ENCODE data around the gene SRC.

SRC gene

DNA sequence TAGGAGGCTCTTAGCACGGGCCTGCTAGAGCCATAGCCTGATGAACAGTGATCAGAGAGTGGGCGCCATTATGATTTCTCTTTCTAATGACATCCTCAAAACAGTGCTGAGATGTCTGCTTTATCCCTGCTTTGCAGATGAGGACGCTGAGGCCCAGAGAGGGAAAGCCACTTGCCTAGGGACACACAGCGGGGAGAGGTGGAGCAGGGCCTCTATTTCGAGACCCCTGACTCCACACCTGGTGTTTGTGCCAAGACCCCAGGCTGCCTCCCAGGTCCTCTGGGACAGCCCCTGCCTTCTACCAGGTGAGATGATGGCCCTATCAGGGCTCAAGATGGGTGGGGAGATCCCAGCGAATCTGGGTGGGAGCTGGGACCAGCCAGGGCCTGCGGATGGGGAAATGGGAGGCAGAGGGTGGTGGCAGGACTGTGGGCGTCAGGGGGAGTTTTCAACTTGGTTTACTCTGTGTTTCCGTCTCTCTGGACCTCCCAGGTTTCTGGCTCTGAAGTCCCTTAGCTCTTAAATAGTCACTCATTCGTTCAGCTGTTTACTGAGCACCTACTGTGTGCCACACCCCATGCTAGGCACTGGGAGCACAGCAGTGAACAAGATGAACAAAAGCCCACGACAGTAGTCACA, 36.7 kb downstream of the SRC start:
- DNase-seq (ENCODE audit: insufficient read length, low spot score) (no peak), FAIRE-seq (no peak)
- TF ChIP-seq, protein P1, sequence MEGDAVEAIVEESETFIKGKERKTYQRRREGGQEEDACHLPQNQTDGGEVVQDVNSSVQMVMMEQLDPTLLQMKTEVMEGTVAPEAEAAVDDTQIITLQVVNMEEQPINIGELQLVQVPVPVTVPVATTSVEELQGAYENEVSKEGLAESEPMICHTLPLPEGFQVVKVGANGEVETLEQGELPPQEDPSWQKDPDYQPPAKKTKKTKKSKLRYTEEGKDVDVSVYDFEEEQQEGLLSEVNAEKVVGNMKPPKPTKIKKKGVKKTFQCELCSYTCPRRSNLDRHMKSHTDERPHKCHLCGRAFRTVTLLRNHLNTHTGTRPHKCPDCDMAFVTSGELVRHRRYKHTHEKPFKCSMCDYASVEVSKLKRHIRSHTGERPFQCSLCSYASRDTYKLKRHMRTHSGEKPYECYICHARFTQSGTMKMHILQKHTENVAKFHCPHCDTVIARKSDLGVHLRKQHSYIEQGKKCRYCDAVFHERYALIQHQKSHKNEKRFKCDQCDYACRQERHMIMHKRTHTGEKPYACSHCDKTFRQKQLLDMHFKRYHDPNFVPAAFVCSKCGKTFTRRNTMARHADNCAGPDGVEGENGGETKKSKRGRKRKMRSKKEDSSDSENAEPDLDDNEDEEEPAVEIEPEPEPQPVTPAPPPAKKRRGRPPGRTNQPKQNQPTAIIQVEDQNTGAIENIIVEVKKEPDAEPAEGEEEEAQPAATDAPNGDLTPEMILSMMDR (IDR thresholded peaks at IDR 0.05; ENCODE audit: insufficient read depth, missing control alignments): no peak

DNA sequence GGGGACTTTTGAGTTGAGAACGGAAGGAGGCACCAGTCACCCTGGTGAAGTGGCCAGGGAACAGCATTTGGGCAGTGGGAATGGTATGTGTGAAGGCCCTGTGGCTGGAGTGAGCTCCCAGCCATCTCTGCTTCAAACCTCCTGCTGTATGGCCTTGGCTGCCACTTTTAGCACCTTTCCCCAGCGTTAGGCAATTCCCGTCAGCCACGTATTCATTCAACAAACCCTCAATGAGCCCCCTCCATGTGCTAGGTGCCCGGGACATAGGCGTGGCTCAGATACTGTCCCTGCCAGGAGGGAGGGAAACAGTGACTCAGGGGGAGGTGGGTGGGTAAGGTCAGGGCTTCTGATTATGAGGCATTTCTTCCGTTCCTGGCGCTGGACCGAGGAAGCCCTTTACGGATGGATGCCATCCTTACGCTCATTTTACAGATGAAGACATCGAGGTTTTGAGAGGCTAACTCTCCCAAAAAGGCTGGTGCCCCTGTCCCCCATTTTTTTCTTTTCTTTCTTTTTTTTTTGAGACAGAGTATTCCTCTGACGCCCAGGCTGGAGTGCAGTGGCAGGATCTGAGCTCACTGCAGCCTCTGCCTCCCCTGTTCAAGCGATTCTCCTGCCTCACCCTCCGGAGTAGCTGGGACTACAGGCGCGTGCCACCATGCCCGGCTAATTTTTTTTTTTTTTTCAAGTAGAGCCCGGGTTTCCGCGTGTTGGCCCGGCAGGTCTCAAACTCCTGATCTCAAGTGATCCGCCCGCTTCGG, 37.5 kb downstream of the SRC start:
- FAIRE-seq (no peak), DNase-seq (ENCODE audit: insufficient read length, low spot score) (no peak)
- TF ChIP-seq, protein P1 (IDR thresholded peaks at IDR 0.05; ENCODE audit: insufficient read depth, missing control alignments): no peak

DNA sequence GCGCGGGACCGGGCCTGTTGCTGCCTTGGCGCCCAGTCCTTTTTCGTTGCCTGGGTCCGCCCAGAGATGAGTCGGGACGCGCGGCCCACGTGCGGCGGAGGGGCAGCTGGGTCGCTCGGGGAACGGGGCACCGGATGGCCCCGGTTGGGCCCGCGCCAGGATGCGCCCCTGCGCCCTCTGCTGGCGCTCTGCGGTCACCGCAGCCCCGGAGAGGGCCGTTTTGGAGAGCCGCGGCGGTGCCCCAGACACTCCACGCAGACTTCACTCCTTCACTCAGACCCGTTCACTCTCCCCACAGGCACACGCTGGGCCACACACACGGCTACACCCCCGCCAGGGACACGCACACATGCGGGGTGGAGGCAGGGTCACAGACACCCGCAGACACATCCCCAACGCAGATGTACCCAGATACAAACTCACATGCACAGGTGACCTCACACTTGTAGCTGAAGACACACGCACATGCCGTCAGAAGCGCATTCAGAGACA, 38.8 kb downstream of the SRC start:
- FAIRE-seq (no peak), DNase-seq (ENCODE audit: insufficient read length, low spot score) (no peak)
- TF ChIP-seq, protein P1 (IDR thresholded peaks at IDR 0.05; ENCODE audit: insufficient read depth, missing control alignments): peak; percentile 71

DNA sequence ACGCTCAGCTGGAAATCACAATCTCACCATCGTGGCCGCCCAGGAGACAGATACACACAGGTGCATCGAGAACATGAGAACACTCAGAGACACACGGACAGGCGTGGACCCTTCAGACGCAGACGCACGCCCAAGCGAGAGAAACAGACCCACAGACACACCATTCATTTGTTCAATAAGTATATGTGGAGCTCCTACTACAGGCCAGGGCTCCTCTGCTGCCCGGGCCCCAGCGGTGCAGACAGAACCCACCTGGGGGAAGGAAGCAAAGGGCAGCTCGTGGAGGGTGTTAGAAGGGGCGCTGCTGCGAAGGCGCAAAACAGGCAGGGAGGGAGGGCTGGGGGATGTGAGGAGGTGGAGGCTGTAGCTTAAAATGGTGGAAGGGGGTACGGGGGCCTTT, 39.2 kb downstream of the SRC start:
- no peak for FAIRE-seq

DNA sequence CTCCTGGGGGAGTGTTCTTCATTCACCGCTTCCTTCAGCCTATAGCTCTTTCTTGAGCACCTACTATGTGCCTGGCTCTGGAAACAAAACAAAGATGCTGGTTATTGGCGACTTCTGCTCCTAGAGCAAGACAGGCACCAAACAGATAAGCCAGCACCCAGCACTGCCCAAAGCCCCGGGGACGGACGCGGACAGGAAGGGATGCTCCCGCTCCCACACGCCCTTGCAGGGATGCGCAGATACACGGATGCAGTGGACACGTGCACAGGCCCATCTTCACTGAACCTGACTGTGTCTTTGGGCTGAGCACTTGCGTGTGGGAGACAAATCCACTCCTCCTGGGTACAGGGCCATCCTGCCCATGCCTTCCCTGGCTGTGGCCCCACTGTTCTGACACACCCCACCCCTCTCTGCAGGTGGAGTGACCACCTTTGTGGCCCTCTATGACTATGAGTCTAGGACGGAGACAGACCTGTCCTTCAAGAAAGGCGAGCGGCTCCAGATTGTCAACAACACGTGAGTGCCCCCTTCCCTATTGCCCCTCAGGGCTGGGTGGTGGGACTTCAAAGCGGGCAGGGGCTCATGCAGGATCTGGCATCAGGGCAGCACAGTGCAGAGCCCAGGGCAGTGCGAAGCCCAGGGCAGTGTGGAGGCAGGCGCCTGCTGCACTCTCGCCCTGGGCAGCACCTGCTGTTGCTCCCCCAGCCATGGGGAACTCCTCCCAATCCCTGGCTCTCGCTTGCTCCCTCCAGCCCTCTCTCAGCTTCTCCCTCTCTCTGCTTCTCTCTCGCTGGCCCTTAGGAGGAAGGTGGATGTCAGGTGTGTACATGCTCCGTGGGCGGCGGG, 39.9 kb downstream of the SRC start:
- FAIRE-seq: no peak
- DNase-seq (ENCODE audit: insufficient read length, low spot score): no peak
- TF ChIP-seq, protein P1 (IDR thresholded peaks at IDR 0.05; ENCODE audit: insufficient read depth, missing control alignments): no peak

More for the DNA sequence above, 39.2 kb downstream of the SRC start:
- TF ChIP-seq, protein P1 (IDR thresholded peaks at IDR 0.05; ENCODE audit: insufficient read depth, missing control alignments): no peak
- DNase-seq (ENCODE audit: insufficient read length, low spot score): no peak

DNA sequence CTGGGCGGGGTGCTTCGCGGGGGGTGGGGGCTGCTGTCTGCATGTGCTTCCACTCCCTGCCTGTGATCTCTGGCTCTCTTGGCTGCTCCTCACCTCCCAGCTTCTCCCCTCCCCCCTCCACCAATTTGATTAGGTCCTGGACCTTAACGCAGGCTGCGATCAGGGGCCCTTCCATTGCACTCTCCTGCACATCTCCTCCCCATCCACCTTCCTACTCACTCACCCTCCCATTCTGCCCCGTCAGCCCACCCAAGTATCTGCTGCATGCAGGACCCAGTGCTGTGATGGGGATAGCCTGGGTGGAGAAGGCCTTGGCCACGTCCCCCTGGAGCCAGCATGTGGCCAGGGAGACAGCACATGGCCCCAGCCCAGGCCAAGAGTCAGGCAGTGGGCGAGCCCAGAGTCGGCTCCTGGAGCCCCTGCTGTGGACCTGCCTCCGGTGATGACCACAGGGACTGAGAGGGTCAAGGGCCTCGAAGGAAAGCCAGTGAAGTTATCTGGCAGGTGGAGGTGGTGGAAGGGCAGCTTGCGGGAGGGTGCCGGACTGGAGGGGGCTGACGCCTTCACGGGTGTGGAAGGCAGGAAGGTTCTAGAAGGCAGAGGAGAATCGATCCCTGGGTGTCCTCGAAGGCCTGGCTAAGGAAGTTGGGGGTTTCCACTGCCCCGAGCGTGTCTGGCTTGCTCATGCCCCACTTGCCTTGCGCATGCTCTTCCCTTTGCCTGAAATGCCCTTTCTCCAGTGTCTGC, 40.7 kb downstream of the SRC start:
- TF ChIP-seq, protein P1 (IDR thresholded peaks at IDR 0.05; ENCODE audit: insufficient read depth, missing control alignments): no peak
- no peak for FAIRE-seq
- DNase-seq (ENCODE audit: insufficient read length, low spot score): no peak
